ENCODE measurements around the gene KMT2D.

DNA sequence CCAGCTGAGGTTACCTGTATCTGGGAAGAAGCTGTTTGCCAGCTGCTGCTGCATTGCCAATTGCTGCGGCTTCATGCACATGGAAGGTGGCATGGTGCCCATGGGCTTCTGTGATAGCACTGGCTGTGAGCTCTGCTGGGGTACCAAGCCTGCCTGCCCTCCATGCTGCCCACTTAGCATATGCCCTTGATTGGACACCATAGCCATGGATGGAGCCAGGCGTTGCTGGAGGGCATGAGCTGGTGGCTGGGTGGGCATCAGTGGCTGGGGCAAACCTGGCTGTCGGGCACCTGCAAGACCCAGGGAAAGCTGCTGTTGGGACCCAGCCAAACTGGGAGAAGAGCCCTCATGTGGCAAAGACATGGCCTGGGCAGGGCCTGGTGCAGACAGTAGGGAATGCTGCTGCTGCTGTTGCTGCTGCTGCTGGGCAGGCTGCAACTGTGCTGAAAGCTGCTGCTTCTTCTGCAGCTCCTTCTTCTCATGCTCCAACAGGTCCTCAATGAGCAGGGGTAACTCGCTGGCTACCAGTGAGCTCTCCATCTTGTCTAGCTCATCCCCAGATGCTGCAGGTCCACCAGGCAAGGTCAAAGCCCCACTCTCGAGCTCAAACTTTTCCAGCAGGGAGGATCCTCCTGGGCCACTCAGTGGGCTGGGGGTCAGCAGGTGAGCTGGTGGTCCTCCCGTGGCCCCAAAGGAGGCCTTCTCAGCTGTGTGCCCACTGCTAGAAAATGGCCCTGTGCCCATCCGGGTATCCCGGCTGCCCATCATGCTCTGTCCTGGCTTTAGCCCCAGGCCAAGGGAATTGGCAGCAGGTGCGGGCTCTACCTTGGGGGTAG lies 23.3 kb downstream of the KMT2D start:
- no peak for TF ChIP-seq DPF2 (IDR thresholded peaks at IDR 0.05)
- TF ChIP-seq, protein P1, sequence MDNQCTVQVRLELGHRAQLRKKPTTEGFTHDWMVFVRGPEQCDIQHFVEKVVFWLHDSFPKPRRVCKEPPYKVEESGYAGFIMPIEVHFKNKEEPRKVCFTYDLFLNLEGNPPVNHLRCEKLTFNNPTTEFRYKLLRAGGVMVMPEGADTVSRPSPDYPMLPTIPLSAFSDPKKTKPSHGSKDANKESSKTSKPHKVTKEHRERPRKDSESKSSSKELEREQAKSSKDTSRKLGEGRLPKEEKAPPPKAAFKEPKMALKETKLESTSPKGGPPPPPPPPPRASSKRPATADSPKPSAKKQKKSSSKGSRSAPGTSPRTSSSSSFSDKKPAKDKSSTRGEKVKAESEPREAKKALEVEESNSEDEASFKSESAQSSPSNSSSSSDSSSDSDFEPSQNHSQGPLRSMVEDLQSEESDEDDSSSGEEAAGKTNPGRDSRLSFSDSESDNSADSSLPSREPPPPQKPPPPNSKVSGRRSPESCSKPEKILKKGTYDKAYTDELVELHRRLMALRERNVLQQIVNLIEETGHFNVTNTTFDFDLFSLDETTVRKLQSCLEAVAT (IDR thresholded peaks at IDR 0.05) = no peak
- TF ChIP-seq, protein P2, sequence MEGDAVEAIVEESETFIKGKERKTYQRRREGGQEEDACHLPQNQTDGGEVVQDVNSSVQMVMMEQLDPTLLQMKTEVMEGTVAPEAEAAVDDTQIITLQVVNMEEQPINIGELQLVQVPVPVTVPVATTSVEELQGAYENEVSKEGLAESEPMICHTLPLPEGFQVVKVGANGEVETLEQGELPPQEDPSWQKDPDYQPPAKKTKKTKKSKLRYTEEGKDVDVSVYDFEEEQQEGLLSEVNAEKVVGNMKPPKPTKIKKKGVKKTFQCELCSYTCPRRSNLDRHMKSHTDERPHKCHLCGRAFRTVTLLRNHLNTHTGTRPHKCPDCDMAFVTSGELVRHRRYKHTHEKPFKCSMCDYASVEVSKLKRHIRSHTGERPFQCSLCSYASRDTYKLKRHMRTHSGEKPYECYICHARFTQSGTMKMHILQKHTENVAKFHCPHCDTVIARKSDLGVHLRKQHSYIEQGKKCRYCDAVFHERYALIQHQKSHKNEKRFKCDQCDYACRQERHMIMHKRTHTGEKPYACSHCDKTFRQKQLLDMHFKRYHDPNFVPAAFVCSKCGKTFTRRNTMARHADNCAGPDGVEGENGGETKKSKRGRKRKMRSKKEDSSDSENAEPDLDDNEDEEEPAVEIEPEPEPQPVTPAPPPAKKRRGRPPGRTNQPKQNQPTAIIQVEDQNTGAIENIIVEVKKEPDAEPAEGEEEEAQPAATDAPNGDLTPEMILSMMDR (IDR thresholded peaks at IDR 0.05 in 2 of 3, conservative IDR thresholded peaks at IDR 0.05 in 1 of 3; ENCODE audit: control insufficient read depth in 2 of 3, extremely low read depth in 1 of 3, insufficient read depth in 1 of 3, low read depth in 3 of 3, low read length in 3 of 3) = no peak
- no peak for TF ChIP-seq RAD51 (IDR thresholded peaks at IDR 0.05)
- TF ChIP-seq MEF2B (IDR thresholded peaks at IDR 0.05; ENCODE audit: partially characterized antibody, poor library complexity, severe bottlenecking) = no peak
- TF ChIP-seq RAD21 (IDR thresholded peaks at IDR 0.05; ENCODE audit: insufficient read depth, low read depth, low read length) = no peak
- no peak for TF ChIP-seq CBFB (IDR thresholded peaks at IDR 0.05; ENCODE audit: low read depth)
- peak; percentile 54; the same call in 1 of the 2 replicates for TF ChIP-seq POLR2A (IDR thresholded peaks at IDR 0.05; ENCODE audit: low read depth, low read length)
- no peak for TF ChIP-seq BCL11A (IDR thresholded peaks at IDR 0.05; ENCODE audit: low read depth, low read length)
- TF ChIP-seq, protein P3, sequence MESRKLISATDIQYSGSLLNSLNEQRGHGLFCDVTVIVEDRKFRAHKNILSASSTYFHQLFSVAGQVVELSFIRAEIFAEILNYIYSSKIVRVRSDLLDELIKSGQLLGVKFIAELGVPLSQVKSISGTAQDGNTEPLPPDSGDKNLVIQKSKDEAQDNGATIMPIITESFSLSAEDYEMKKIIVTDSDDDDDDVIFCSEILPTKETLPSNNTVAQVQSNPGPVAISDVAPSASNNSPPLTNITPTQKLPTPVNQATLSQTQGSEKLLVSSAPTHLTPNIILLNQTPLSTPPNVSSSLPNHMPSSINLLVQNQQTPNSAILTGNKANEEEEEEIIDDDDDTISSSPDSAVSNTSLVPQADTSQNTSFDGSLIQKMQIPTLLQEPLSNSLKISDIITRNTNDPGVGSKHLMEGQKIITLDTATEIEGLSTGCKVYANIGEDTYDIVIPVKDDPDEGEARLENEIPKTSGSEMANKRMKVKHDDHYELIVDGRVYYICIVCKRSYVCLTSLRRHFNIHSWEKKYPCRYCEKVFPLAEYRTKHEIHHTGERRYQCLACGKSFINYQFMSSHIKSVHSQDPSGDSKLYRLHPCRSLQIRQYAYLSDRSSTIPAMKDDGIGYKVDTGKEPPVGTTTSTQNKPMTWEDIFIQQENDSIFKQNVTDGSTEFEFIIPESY (IDR thresholded peaks at IDR 0.05) = no peak
- no peak for TF ChIP-seq BHLHE40 (IDR thresholded peaks at IDR 0.05; ENCODE audit: borderline replicate concordance in 1 of 2, low read depth in 2 of 2, low read length in 1 of 2)
- TF ChIP-seq FOS (IDR thresholded peaks at IDR 0.05; ENCODE audit: borderline replicate concordance, extremely low read depth, insufficient read length) = no peak
- TF ChIP-seq POU2F2 (IDR thresholded peaks at IDR 0.05; ENCODE audit: borderline replicate concordance, low read depth, low read length) = no peak
- no peak for TF ChIP-seq TAF1 (IDR thresholded peaks at IDR 0.05; ENCODE audit: borderline replicate concordance, low read depth, low read length)

All from GM12878 (cell line).